Embryonic facial prominence (tissue), 1 donor: ENCODE results near the gene BCDIN3D.
"Not testable (repeated sequence)": the region's sequence is repeated elsewhere in the genome, so short reads cannot be mapped to it uniquely, and the experiment has no call there.

ENCODE experiments used
- DNase-seq: peaks from one replicate; pipeline ENCODE4 v3.0.0-alpha.2; 2016; ENCODE audit errors: extremely low spot score

Gene BCDIN3D

GRCh38 chr12:49877066-49877465 lies 34.2 kb upstream of the BCDIN3D start:
- DNase-seq, result no peak

- DNase-seq, result no peak
Measured at GRCh38 chr12:49876070-49876469, 33.2 kb upstream of the BCDIN3D start.

GRCh38 chr12:49875115-49875720 lies 32.3 kb upstream of the BCDIN3D start:
- no peak for DNase-seq

DNA sequence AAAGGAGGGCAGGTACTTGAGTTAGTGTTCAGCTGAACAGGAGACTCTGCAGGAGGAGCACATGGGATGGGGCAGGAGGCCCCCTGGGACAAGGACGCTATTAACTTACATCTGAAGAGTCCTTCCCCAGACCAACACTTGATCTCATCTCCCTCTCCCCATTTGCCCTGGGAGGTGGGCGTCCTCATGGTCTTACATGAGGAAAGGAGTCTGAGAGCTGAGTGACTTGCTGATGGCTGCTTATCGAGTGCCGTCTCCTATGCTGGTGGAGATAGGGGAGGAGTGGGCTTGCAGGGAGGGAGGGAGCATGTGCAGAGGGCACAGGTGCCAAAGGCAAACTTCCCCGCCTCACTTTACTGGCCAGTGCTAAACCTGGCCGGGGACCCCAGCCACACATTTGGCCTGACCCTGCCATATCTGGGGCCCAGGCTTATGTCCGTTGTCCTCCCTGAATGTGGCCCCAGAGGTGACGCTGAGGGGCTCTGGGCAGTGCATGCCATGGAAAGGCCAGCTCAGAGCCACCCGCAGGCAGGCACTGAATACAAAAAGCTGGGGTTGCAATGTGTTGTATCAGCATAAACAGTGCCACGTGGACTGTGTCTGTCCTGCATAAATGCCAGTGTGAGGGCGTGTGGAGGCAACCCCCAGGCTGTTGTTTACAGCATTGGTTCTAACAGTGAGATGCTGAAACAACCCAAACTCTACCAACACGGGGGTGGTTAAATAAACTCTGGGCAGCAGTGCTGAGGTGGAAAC lies 31.4 kb upstream of the BCDIN3D start:
- DNase-seq, result no peak

DNA sequence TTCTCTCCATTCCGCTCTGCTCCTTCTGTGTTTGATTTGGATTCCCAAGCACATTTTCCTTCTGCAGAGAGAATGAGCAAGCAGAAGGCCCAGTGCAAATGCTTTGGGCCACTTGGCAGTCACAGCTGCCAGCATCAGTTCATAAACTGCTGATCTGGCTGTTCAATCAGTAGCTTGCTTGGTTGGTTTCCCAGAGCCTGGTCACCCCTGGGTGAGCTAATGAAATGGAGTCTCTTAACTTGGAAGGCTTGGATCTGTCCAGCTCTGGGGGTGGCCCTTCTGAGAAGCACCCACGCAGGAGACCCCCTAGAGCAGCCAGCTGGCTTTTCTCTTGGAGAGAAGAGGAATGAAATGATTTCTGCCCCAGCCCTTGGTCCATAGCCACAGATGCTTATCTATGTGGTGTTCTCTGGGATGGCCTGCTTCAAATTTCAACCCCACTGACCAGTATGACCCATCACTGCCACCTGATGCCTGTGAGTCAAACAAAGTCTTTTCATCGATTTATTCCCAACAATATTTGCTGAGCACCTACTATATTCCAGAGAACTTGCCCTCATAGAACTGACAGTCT lies 30.5 kb upstream of the BCDIN3D start:
- DNase-seq, result no peak

- DNase-seq, result no peak
Measured at GRCh38 chr12:49872781-49873181, 29.9 kb upstream of the BCDIN3D start.

DNA sequence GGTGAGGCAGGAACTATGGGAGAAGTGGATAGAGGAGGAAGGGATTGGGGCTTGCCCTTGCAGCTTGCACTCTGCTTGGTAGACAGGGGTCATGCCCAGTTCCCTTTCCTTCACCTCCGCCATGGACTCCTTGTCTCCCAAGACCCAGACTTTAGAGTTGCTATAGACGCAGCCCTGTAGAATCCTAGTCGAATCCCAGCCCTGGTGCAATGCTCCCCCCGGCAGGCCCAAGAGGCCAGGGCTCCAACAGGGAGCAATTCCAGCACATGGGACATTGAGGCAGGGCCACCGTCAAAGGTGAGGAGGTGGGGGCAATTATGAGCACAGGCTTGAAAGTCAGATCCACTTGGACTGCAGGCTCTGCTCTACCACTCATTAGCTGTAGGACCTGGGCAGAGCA lies 29.5 kb upstream of the BCDIN3D start:
- DNase-seq, result no peak

DNA sequence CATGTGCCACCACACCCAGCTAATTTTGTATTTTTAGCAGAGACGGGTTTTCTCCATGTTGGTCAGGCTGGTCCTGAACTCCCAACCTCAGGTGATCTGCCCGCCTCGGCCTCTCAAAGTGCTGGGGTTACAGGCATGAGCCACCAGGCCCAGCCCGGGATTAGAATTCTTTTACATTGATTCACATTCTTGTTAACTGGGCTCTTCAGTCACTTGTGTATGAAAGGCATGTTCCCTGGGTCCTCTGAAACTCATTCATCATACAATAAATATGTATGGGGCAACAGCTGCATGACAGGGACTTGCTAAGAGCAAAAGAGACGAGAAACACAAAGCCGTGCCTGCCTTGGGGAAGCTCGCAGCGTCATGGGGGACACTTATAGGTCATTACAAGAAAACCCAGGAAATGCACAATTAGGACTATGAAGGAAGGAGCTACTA lies 28.9 kb upstream of the BCDIN3D start:
- DNase-seq, result not testable (repeated sequence)

DNA sequence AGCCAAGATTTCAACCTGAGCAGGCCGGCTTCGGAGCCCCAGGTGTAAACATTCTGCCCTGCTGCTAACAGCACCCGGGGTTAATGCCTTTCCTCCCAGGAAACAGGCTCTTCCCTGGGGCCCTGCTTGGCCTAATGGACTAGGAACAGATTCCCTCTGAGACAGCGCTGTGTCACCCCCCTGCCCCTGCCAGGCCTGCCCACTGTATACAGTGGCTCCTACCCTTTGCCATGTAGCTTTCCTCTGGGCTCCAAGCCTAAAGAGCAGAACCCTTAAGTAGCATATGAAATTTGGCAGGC lies 28.3 kb upstream of the BCDIN3D start:
- no peak for DNase-seq

GRCh38 chr12:49870501-49871262 lies 27.8 kb upstream of the BCDIN3D start:
- no peak for DNase-seq

DNA sequence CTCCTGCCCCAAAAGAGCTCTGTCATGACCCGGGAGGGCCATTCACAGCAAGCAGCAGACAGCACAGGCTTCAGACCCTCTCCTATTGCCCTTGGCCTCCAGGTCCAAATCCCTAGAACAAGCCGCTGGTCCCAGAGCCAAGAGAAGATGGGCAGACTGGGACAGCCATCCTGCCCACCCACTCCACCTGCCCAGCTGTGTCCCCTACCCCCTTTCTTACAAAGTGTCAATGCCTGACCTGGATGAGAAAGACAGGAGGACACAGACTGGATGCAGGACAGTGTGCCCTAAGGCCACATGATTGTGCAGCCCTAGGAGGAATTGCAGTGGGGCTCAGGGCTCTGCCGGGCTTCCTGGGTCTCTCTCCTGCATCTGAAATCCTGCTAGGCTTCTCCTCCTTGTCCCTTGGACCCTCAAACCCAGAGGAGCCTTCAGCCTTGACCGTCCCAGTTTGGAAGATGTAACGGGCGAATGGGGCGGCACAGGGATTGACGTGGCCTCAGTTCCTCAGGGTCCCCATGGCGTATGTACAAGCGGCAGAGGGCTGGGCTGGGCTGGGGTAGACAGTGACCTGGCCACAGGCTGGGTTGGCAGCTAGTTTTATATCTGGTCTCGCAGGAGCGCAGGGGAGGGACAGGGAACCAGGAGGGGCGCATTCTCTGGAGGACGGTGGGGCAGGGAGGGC lies 27.1 kb upstream of the BCDIN3D start:
- DNase-seq, result no peak

DNA sequence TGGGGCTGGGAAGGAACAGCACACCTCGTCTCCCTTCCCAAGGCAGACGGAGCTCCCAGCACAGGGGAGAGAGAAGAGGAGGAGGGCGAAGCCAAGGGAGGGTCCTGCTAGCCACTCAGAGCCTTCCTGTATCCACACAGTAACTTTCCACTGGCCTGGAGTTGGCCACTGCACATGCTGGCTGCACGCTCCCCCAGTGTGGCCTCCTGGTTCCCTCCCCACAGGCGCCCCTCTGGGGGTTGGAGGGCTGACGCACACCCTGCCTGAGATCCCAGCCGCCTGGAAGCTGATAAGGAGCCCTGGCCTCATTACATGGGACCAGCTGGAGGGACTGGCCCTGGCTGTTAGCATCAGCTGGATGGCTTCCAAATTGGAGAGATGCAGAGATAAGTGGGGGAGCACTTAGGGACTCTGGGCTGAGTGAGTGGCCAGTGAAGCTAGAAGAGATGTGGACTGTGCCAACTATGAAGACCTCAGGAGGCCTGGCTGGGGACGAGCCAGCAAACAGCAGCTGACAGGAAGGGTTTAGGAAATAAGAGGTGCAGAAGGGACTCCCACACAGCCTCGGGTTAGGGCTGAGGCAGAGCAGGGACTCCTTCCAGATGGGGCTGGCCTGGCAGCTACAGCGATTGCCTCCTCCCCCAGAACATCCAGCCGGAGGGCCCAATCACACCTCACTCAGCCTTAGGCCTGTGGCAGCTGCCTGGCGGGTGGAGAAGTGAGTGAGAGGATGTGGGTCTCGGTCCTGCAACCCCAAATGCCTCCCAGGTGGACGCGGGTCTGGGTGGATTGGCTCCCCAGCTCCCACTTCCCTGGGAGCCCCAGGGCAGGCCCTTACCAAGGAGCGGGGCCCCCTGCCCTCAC lies 26.3 kb upstream of the BCDIN3D start:
- peak; percentile 53 for DNase-seq

DNA sequence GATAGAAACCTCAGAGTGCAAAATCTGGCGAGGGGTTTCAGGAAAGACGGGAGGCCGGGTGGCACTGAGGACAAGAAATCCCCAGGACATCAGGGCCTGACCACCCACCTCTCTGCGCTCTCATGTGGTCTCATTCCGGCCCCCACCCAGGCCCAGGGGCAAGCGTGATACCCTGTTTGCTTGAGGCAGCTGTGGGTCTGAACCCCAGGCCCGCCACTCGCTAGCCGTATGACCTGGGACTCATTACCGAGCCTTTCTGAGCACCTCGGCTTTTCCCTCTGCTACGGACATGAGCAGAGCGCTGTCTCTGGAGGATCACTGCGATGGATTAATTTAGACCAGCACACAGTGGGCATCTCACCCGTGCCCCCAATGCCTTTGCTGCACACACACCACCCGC lies 25.5 kb upstream of the BCDIN3D start:
- DNase-seq, result no peak

GRCh38 chr12:49867570-49868341 lies 24.9 kb upstream of the BCDIN3D start:
- no peak for DNase-seq

- peak; percentile 14 for DNase-seq
Measured at GRCh38 chr12:49866859-49867569, 24.1 kb upstream of the BCDIN3D start.

GRCh38 chr12:49865782-49866135 lies 22.9 kb upstream of the BCDIN3D start:
- DNase-seq, result no peak

DNA sequence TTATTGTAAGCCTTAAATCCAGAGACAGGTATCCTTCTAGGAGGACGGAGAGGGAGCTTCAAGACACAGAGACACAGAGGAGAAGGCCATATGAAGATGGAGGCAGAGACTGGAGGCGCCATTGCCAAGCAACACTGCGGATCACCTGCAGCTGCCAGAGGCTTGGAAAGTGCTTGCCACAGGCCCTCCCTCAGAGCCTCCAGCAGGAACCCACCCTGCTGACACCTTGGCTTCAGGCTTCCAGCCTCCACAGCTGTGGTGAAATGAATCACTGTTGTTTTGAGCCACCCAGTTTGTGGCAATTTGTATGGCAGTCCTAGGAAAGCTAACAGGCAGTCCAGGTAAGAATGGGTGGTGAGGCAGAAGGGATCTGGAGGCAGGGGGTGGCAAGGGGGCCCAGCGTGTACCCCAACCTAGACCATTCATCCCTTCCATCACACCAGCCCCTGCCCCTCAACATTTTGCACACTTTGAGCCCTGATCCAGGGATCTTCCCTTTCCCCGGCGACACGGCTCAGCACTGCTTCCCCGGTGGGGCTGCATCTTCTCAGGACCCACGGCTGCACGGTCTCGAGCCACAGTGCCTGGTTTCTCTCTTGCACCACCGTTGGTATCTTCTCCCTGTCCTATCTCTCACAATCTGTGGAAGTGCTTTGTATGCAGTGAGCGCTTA lies 22.3 kb upstream of the BCDIN3D start:
- no peak for DNase-seq

DNA sequence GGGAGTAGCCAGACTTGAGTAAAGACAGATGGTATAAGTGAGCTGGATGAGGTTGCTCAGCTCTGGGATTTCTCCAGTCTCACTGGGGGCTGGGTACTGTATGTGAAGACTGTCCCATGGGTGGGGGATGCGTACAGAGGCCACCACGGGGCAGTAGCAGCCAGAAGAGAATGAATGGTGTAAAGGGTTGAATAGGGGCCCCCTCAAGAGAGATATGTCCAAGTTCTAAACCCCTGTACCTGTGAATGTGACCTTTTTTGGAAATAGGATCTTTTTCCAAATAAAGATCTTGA lies 21.8 kb upstream of the BCDIN3D start:
- no peak for DNase-seq
